Coronary artery (tissue), 2 donors: ENCODE results near the gene TCF19.

Source experiments
- DNase-seq: peaks from one replicate; pipeline ENCODE4 v3.0.0-alpha.2; 2017; ENCODE audit warnings: low spot score
- H3K27ac ChIP-seq, 2 donors: fragments of 200-600 bp; sonication (generic); one replicate each; pipeline ENCODE4 v1.5.1; 2016 to 2019
- H3K4me3 ChIP-seq: fragments of 200-600 bp; sonication (generic); 2 replicates; pipeline ENCODE4 v1.5.1; 2016; ENCODE audit warnings: mild to moderate bottlenecking, moderate library complexity
- CTCF ChIP-seq: fragments of 200-600 bp; sonication (generic); IDR thresholded peaks from one replicate; pipeline ENCODE4 v1.5.1; 2019; ENCODE audit warnings: antibody characterized with exemption

TCF19 gene

GRCh38 chr6:31130751-31131150 is 27.6 kb upstream of the TCF19 start:
- H3K4me3 ChIP-seq = no peak overlapping the region
- TF ChIP-seq CTCF = no peak
- DNase-seq = no peak
- H3K27ac ChIP-seq = no peak overlapping the region

- no peak for TF ChIP-seq CTCF
- Histone ChIP-seq H3K4me3 (no peak overlapping the region), H3K27ac (no peak overlapping the region)
- no peak for DNase-seq
These were observed 26.8 kb upstream of the TCF19 start for GRCh38 chr6:31131595-31131994.

- TF ChIP-seq CTCF = no peak
- DNase-seq = no peak
- H3K4me3 ChIP-seq = no peak overlapping the region
- H3K27ac ChIP-seq = no peak overlapping the region
These were observed 25.6 kb upstream of the TCF19 start for GRCh38 chr6:31132806-31133205.

GRCh38 chr6:31135710-31136109 is 22.7 kb upstream of the TCF19 start:
- H3K4me3 ChIP-seq = no peak overlapping the region
- no peak overlapping the region for H3K27ac ChIP-seq
- no peak for TF ChIP-seq CTCF
- DNase-seq = no peak

GRCh38 chr6:31138982-31139381 is 19.4 kb upstream of the TCF19 start, which contains the start of gene PSORS1C2:
PSORS1C2 (minus strand) TSS chr6:31139066; CDS start chr6:31139026, 40 bp downstream.
- no peak within 1 kb of the TSS for H3K27ac ChIP-seq
- TF ChIP-seq CTCF = no peak

GRCh38 chr6:31139599-31139998 is 18.8 kb upstream of the TCF19 start:
- no peak for TF ChIP-seq CTCF
- Histone ChIP-seq H3K27ac (no peak overlapping the region), H3K4me3 (no peak overlapping the region)
- no peak for DNase-seq

More at GRCh38 chr6:31138982-31139381, 19.4 kb upstream of the TCF19 start, which contains the start of gene PSORS1C2:
- no peak for DNase-seq
- no peak within 1 kb of the TSS for H3K4me3 ChIP-seq

- no peak for DNase-seq
- Histone ChIP-seq H3K27ac (no peak overlapping the region), H3K4me3 (no peak overlapping the region)
- TF ChIP-seq CTCF = no peak
These were observed 17.7 kb upstream of the TCF19 start for GRCh38 chr6:31140643-31141042.
